GM18868 (cell line): ENCODE results near the gene ARSG.
"Not testable (repeated sequence)": the region's sequence is repeated elsewhere in the genome, so short reads cannot be mapped to it uniquely, and the experiment has no call there.

Experiments
- ATAC-seq: cut with Tn5 transposase; IDR thresholded peaks from one replicate; pipeline ENCODE4 v1.9.1; 2021; ENCODE audit warnings: mild to moderate bottlenecking, moderate library complexity; ENCODE audit not compliant: unreplicated experiment

ARSG gene

GRCh38 chr17:68304706-68305105 lies 13.4 kb downstream of the ARSG start:
- no peak for ATAC-seq

- ATAC-seq: no peak
Measured at GRCh38 chr17:68305142-68305541, 13.8 kb downstream of the ARSG start.

GRCh38 chr17:68306819-68307218 lies 15.5 kb downstream of the ARSG start:
- no peak for ATAC-seq

GRCh38 chr17:68307443-68307842 lies 16.1 kb downstream of the ARSG start:
- no peak for ATAC-seq

GRCh38 chr17:68308486-68308885 lies 17.2 kb downstream of the ARSG start:
- ATAC-seq: not testable (repeated sequence)

GRCh38 chr17:68309066-68309670 lies 17.9 kb downstream of the ARSG start:
- ATAC-seq: not testable (repeated sequence)

GRCh38 chr17:68310152-68310551 lies 18.9 kb downstream of the ARSG start:
- no peak for ATAC-seq

- ATAC-seq: no peak
Measured at GRCh38 chr17:68314916-68315535, 23.7 kb downstream of the ARSG start.

- ATAC-seq: no peak
Measured at GRCh38 chr17:68315930-68316329, 24.6 kb downstream of the ARSG start.

GRCh38 chr17:68317458-68317857 lies 26.2 kb downstream of the ARSG start:
- no peak for ATAC-seq

GRCh38 chr17:68318103-68318991 lies 27.1 kb downstream of the ARSG start:
- peak; percentile 51 for ATAC-seq

- ATAC-seq: peak; percentile 54
Measured at GRCh38 chr17:68319410-68320162, 28.3 kb downstream of the ARSG start.

GRCh38 chr17:68320311-68320865 lies 29.1 kb downstream of the ARSG start:
- ATAC-seq: no peak

GRCh38 chr17:68320943-68321555 lies 29.8 kb downstream of the ARSG start:
- ATAC-seq: no peak

- no peak for ATAC-seq
Measured at GRCh38 chr17:68321556-68321954, 30.3 kb downstream of the ARSG start.

- no peak for ATAC-seq
Measured at GRCh38 chr17:68322630-68323029, 31.3 kb downstream of the ARSG start.

- no peak for ATAC-seq
Measured at GRCh38 chr17:68324114-68324513, 32.8 kb downstream of the ARSG start.

- ATAC-seq: no peak
Measured at GRCh38 chr17:68324654-68325336, 33.5 kb downstream of the ARSG start.

GRCh38 chr17:68325961-68326360 lies 34.7 kb downstream of the ARSG start:
- ATAC-seq: no peak

GRCh38 chr17:68326681-68327080 lies 35.4 kb downstream of the ARSG start:
- ATAC-seq: no peak
